ENCODE results near the gene FBLN1.

GRCh38 chr22:45516923-45517675 lies 14.4 kb downstream of the FBLN1 start:
- no peak for TF ChIP-seq POLR2A (IDR thresholded peaks at IDR 0.05)
- TF ChIP-seq EP300 (IDR thresholded peaks at IDR 0.05), result no peak
- no peak for TF ChIP-seq CTCF (IDR thresholded peaks at IDR 0.05)

Data from stomach (tissue), 4 donors.